ENCODE results near the gene SMAD6. TPM values are rescaled to one million over a fixed set of nuclear protein-coding genes. Genes with fewer than 3 reads are reported as not detected.

The SMAD6 gene
- total RNA-seq, 1 experiment from 2014 or later, result 6.9 TPM

GRCh38 chr15:66719471-66719870 is 17.4 kb downstream of the SMAD6 start:
- no peak for DNase-seq (ENCODE audit: low read depth)

GRCh38 chr15:66720206-66721010 is 18.4 kb downstream of the SMAD6 start:
- DNase-seq (ENCODE audit: low read depth), result peak; percentile 85

- DNase-seq (ENCODE audit: low read depth), result no peak
Measured at GRCh38 chr15:66721020-66721419, 19.0 kb downstream of the SMAD6 start.

- DNase-seq (ENCODE audit: low read depth), result no peak
Measured at GRCh38 chr15:66721501-66721937, 19.5 kb downstream of the SMAD6 start.

GRCh38 chr15:66721954-66722353 is 19.9 kb downstream of the SMAD6 start:
- no peak for DNase-seq (ENCODE audit: low read depth)

- DNase-seq (ENCODE audit: low read depth), result no peak
Measured at GRCh38 chr15:66722757-66723540, 20.9 kb downstream of the SMAD6 start.

GRCh38 chr15:66723826-66724731 is 22.0 kb downstream of the SMAD6 start:
- peak; percentile 40 for DNase-seq (ENCODE audit: low read depth)

- no peak for DNase-seq (ENCODE audit: low read depth)
Measured at GRCh38 chr15:66724732-66725463, 22.9 kb downstream of the SMAD6 start.

GRCh38 chr15:66725464-66725785 is 23.4 kb downstream of the SMAD6 start:
- DNase-seq (ENCODE audit: low read depth), result no peak

GRCh38 chr15:66726386-66726785 is 24.4 kb downstream of the SMAD6 start:
- DNase-seq (ENCODE audit: low read depth), result no peak

GRCh38 chr15:66729331-66729951 is 27.4 kb downstream of the SMAD6 start:
- DNase-seq (ENCODE audit: low read depth), result no peak

- DNase-seq (ENCODE audit: low read depth), result peak; percentile 73
Measured at GRCh38 chr15:66730168-66731021, 28.4 kb downstream of the SMAD6 start.

GRCh38 chr15:66733976-66734375 is 31.9 kb downstream of the SMAD6 start:
- no peak for DNase-seq (ENCODE audit: low read depth)

GRCh38 chr15:66734961-66735908 is 33.2 kb downstream of the SMAD6 start:
- DNase-seq (ENCODE audit: low read depth), result no peak

- no peak for DNase-seq (ENCODE audit: low read depth)
Measured at GRCh38 chr15:66735909-66736305, 33.9 kb downstream of the SMAD6 start.

- DNase-seq (ENCODE audit: low read depth), result no peak
Measured at GRCh38 chr15:66737243-66738010, 35.4 kb downstream of the SMAD6 start.

- DNase-seq (ENCODE audit: low read depth), result no peak
Measured at GRCh38 chr15:66738116-66738515, 36.1 kb downstream of the SMAD6 start.

GRCh38 chr15:66738595-66738994 is 36.6 kb downstream of the SMAD6 start:
- no peak for DNase-seq (ENCODE audit: low read depth)

Measured in HT1080 (cell line).